G401.6 (cell line): ENCODE results near the gene IFT20.
"Not testable (repeated sequence)": the region's sequence is repeated elsewhere in the genome, so short reads cannot be mapped to it uniquely, and the experiment has no call there.

Experiments used
- FAIRE-seq: peaks from 2 replicates; lab custom pipeline; 2012; peaks lifted over from hg19 to GRCh38; lab: Jason Lieb, UNC

The IFT20 gene

GRCh38 chr17:28306954-28307401, 28.3 kb downstream of the IFT20 start:
- no peak for FAIRE-seq

- FAIRE-seq = no peak
These were observed 36.8 kb downstream of the IFT20 start for GRCh38 chr17:28298449-28298848.

GRCh38 chr17:28295677-28296578, 39.3 kb downstream of the IFT20 start:
- no peak for FAIRE-seq

GRCh38 chr17:28293994-28294393, 41.3 kb downstream of the IFT20 start:
- FAIRE-seq = no peak

GRCh38 chr17:28292878-28293277, 42.4 kb downstream of the IFT20 start:
- not testable (repeated sequence) for FAIRE-seq

GRCh38 chr17:28291780-28292330, 43.4 kb downstream of the IFT20 start:
- FAIRE-seq = no peak

GRCh38 chr17:28290703-28291102, 44.6 kb downstream of the IFT20 start:
- no peak for FAIRE-seq

GRCh38 chr17:28285965-28286364, 49.3 kb downstream of the IFT20 start:
- FAIRE-seq = no peak

GRCh38 chr17:28282596-28282995, 52.7 kb downstream of the IFT20 start:
- peak; percentile 94 for FAIRE-seq

GRCh38 chr17:28280826-28281225, 54.4 kb downstream of the IFT20 start:
- FAIRE-seq = no peak

GRCh38 chr17:28279411-28279810, 55.9 kb downstream of the IFT20 start:
- no peak for FAIRE-seq
